GM12865 (cell line): ENCODE data around the gene SASH1.
A peak's percentile ranks its signal among the peaks of the same experiment; 100 is the strongest.

ENCODE experiments used
- DNase-seq: peaks from one replicate; pipeline ENCODE4 v3.0.0; 2010; ENCODE audit warnings: low read depth
- H3K4me3 ChIP-seq: 2 replicates; pipeline ENCODE4 v1.5.1; 2011; ENCODE audit warnings: mild to moderate bottlenecking, low read depth, low read length, control low read depth
- TF ChIP-seq, protein P1 (sequence below): IDR thresholded peaks from 2 replicates; pipeline ENCODE4 v1.5.1; 2011; ENCODE audit warnings: low read length, control low read depth, low read depth, inconsistent platforms; ENCODE audit not compliant: insufficient read depth; ENCODE audit errors: missing control alignments

The SASH1 gene

GRCh38 chr6:148509119-148509799 lies 166.6 kb downstream of the SASH1 start:
- no peak overlapping the region for H3K4me3 ChIP-seq
- TF ChIP-seq, protein P1, sequence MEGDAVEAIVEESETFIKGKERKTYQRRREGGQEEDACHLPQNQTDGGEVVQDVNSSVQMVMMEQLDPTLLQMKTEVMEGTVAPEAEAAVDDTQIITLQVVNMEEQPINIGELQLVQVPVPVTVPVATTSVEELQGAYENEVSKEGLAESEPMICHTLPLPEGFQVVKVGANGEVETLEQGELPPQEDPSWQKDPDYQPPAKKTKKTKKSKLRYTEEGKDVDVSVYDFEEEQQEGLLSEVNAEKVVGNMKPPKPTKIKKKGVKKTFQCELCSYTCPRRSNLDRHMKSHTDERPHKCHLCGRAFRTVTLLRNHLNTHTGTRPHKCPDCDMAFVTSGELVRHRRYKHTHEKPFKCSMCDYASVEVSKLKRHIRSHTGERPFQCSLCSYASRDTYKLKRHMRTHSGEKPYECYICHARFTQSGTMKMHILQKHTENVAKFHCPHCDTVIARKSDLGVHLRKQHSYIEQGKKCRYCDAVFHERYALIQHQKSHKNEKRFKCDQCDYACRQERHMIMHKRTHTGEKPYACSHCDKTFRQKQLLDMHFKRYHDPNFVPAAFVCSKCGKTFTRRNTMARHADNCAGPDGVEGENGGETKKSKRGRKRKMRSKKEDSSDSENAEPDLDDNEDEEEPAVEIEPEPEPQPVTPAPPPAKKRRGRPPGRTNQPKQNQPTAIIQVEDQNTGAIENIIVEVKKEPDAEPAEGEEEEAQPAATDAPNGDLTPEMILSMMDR: no peak
- DNase-seq: no peak

- H3K4me3 ChIP-seq: no peak overlapping the region
Measured at GRCh38 chr6:148509800-148510581, 167.4 kb downstream of the SASH1 start.

DNA sequence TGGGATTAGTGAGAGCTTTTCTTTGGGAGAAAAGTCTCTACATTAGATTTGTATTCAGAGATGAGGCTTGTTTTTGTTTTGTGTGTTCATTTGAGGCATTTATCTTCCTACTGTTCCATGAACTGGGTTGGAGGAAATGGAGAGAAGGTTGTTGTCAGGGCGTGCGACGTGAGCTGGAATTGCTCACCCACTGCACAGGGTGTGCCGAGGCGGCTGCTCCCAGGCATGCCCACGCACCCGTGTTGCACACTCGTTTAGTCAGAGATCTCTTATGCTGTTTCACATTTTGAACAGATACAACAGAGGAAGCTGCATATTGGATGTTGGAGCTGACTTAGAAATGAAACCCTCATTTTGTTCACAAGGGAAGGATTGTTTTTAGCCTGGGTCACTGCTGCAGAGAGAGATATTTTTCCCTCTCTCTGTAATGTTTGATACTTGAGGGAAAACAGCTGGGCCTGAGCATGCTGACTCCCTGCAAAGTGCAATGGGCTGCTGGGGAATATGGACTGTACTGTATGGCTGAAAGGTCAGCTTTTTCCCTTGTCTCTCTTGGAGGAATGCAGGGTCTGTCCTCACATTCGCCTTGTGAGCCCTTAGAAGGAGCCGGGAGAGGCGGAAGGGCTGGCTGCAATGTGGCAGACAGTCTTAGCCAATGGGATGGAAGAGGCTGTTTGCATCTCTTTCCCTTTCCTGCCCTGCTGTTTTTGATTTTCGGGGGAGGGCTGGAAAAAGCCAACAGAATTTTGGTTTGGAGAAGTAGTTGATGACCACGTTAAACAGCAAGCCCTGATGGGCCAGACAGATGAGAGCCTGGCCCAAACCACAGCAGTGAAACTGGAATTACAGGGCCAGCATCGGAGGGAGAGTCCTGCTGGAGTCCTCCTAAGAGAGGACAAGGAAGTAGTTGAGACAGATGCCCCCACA lies 170.8 kb downstream of the SASH1 start:
- no peak for DNase-seq
- H3K4me3 ChIP-seq: no peak overlapping the region

More at GRCh38 chr6:148509800-148510581, 167.4 kb downstream of the SASH1 start:
- DNase-seq: peak; percentile 14
- TF ChIP-seq, protein P1: no peak

DNA sequence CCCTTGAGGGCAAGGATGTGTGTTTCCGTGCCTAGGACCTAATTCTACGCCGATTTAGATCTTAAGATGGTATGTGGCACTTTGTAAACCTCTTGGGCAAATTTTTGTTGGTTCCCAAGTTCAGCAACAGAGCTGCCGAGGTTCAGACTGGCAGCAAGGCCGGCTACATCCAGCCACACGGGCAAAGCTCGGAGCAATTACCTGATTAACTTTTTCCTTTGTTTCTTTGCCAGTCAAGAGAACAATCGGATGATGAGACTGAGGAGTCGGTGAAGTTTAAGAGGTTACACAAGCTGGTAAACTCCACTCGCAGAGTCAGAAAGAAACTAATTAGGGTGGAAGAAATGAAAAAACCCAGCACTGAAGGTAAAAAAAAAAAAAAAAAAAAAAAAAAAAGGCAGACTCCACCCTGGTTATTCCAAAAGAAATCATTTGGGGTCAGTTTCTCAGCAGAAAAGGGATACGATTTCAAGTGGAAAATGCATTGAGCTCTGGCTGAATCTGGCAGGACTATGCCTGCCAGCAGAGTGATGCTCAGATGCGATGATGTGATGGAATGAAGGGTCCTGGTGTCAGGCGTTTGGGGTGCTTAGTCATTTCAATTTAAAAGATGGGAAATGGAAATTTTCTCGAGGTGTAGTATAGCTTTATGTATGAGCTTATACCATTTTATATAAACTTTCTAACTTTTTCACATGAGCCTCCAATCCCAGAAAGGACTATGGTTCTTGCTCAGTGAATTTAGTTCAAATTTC lies 171.6 kb downstream of the SASH1 start:
- DNase-seq: no peak
- H3K4me3 ChIP-seq: no peak overlapping the region
- TF ChIP-seq, protein P1: no peak

More for the DNA sequence above, 170.8 kb downstream of the SASH1 start:
- TF ChIP-seq, protein P1: no peak

DNA sequence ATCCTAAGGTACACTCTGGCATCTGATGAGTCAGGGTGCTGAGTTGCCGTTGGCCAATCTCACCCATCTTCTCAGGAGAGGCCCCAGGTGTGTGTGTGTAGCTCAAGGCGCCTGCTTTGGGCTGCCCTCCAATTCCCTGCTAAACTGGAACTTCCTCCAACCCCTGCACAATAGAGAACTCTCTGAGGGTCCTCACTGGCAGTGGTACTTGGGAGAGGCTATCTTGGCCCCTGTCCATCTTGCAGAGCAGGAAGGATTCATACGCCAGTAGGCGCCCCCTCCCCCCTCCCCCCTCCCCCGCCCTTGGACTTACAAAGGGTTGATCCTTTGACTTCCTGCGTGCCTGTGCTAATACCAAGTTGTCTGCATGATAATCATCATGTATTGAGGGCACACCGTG lies 173.6 kb downstream of the SASH1 start:
- DNase-seq: no peak
- TF ChIP-seq, protein P1: no peak
- H3K4me3 ChIP-seq: no peak overlapping the region

DNA sequence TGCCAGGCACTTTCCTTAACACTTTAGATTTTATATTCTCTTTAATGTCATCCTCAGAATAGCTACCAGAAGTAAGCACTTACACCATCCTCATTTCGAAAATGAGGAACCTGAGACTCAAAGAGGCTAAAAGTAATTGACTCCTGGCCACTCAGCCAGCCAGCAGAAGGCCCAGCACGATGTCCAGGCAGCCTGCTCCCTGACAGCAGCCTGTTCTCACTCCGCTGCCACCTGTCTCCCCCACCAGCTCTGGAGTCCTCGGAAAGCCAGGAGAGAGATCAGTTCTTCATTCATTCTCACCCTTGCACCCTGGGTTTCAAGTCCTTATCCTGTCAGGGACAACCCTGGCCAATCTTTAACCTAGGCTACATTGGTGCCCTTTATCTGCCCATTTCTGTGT lies 174.0 kb downstream of the SASH1 start:
- no peak for DNase-seq
- no peak overlapping the region for H3K4me3 ChIP-seq
- TF ChIP-seq, protein P1: no peak
